ENCODE measurements around the gene ARNT2.
"Not testable (repeated sequence)": the region's sequence is repeated elsewhere in the genome, so short reads cannot be mapped to it uniquely, and the experiment has no call there.

The ARNT2 gene

DNA sequence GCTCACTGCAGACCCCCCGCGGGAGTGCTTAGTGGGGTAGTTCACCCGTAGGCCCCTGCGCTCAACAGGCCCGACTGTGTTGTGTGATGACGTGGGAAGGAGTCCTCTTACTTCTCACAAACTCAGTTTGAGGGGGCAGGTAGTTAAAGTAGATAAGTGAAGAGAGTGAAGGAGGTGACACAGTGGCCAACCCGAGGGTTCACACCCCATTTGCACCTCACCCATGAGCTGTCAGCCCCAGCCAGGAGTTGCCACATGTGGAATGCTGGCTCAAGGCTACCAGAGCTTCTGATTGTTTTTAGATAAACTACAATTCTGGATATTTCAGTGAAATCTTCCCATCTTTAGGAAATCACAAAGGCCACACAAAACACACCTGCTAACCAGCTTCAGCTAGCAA is 226.8 kb downstream of the ARNT2 start:
- DNase-seq, result no peak

GRCh38 chr15:80633221-80633620 is 229.0 kb downstream of the ARNT2 start:
- no peak for DNase-seq

DNA sequence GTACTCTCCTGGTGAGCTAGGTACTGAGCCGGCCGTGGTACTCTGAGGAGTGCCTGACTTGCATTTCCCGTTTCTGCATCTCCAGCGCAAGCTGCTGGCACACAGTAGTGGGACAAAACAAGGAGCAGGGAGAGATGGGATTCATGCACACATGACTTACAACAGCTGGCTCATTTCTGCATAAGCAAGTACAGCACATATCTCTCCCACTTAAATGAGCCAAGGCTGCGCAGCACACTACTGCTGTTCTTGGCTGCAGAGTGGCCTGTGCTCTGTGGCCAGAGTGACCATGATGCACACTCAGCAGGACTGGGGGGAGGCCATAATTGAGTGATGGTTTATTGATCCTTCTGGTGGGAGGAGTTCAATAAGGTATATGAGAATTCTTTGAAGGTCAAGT is 231.8 kb downstream of the ARNT2 start:
- no peak for DNase-seq

DNA sequence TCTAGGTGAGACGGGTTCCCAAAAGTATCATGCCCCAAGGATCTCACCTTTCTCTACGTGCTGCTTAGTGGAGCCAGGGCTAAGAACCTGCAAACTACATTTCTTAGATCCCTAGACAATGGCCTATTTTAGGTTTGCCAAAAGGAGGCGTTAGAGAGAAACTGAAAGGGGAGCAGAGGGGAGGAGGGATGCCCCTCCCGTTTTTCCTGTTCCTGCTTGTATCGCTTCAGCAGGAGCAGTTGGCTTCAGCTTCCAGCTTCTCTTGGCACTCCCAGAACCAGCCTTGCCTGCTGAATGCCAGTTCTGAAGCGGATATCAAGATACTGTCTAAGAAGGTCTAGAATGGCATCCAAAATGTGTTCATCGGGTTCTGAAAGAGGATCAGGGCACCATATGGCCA is 232.5 kb downstream of the ARNT2 start:
- DNase-seq, result no peak

DNA sequence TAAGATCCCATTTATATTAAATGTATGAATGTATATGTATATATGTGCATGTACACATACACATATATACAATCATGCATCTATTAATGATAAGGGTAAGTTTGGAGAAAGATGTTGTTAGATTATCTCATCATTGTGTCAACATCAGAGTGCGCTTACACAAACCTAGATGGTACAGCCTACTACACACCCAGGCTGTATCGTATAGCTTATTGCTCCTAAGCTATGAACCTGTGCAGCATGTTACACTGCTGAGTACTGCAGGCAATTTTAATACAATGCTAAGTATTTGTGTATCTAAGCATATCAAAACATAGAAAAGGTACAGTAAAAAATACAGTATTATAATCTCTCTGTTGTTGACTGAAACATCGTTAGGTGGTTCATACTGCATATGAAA is 233.6 kb downstream of the ARNT2 start:
- no peak for DNase-seq

DNA sequence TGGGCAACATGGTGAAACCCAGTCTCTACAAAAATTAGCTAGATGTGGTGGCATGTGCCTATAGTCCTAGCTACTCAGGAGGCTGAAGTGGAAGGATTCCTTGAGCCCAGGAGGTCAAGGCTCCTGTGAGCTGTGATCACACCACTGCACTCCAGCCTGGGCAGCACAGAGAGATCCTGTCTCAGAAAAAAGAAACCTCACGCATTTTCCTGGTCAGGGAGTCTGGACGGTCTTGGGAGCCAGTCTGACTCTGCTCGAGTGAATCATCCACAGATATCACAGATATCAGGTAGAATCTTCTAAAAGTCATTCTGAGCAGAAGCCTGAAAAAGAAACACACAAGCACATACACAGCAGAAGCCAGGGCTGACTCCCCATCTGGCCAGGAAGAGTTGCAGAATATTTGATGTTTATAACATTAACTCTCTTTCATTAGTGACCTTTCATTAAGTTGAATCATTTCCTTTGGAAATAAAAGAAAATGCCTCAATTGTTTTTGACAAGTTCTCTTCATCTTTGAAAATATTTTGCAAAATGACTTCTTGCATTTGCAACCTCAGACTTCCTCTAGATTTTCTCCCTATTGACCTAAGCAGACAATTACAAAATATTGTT is 234.5 kb downstream of the ARNT2 start:
- DNase-seq, result no peak

DNA sequence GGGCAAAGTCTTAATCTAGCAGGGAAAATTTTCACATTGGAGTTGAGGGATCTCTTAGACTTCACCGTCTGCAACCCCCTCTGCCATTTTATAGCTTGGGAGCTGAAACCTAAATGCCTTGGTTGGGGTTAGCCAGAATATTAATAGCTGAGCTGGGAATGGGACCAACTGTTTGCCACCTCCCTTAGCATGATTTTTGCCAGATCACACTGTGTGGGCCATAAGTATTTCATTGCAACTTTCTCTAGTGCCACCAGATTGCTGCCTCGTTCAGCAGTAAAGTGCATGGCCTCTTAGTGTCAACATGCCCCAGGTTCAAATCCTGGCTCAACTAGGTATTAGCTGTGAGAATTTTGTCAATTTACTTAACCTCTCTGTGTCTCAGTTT is 235.0 kb downstream of the ARNT2 start:
- no peak for DNase-seq

DNA sequence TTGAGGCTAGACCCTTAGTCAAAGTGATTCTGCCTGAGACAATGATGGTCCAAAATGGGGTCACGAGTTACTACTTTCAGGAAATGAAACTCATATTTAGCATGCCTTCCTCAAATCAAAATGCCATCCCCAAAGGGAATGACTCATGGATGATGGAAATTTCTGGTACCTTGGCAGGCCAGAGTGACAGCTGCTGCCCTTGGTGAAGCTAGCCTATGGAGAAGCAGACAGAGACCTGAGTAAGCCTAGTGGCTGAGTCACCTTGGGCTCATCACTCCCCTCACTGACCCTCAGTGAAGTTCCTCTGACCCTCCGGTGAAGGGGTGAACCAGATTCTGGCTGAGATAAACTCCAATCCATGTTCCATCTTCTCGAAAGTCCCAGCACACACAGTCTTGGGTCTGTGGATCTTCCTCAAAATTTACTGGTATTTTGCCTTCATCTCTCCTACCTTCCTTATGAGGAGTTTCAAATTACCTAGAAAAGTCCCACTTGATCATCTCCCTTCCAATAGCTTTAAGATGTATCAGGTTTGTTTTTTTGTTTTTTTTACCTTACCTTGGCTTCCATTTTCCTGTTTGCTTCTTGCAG is 236.4 kb downstream of the ARNT2 start:
- DNase-seq, result no peak

DNA sequence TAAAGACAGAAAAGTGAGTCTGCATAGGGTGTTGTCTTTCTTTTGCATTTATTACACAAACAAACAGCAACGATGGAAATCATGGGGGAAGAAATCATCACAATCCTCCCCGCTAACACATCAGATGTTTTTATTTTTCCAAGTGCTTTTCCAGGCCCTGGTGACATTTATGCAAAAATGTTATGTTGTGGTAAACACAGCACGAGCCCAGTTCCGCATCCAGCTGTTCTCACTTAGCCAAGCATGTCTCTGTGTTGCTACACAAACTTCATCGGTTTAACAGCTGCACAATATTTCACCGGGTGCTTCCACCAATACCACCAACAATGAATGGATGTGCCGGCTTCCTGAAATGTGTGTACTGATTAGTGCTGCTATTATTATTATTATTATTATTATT is 237.2 kb downstream of the ARNT2 start:
- DNase-seq, result no peak

DNA sequence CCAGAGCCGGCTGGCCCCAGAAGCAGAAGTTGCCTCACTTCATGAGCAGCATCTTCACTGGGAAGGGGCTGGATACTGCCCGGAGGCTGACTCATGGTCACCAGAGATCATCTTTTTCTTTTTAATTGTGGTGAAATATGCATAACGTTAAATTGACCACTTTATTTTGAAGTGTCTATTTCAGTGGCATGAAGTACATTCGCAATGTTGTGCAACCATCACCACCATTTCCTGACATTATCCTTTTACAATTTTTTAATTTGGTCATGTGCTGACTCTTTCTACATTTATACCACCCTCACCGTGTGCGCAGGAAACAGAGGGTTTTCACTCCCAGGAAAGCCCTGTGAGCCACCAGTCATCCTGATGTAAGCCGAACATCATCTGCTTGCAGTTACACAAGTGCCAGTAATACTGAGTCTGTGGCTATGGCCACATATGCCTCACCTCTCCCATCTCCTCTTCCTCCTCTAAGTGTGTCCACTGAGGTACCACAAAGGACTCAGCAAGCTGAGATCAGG is 239.3 kb downstream of the ARNT2 start:
- DNase-seq, result no peak

- no peak for DNase-seq
Observed at GRCh38 chr15:80645494-80646065, 241.4 kb downstream of the ARNT2 start.

DNA sequence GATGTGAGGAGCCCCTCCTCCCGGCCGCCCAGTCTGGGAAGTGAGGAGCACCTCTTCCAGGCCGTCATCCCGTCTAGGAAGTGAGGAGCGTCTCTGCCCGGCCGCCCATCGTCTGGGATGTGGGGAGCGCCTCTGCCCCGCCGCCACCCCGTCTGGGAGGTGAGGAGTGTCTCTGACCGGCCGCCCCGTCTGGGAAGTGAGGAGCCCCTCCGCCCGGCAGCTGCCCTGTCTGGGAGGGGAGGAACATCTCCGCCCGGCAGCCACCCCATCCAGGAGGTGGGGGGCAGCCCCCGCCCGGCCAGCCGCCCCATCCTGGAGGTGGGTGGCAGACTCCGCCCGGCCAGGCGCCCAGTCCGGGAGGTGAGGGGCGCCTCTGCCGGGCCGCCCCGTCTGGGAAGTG is 243.2 kb downstream of the ARNT2 start:
- DNase-seq, result not testable (repeated sequence)
